T-helper 17 cell (primary cell): Measurements from ENCODE around the gene NHEJ1. TPM values are rescaled to one million over a fixed set of nuclear protein-coding genes. Genes with fewer than 3 reads are reported as not detected.
A peak's percentile ranks its signal among the peaks of the same experiment; 100 is the strongest.

ENCODE experiments used
- ATAC-seq: fragments of 150-1000 bp; cut with Tn5 transposase; 2 replicates; pipeline ENCODE4 v1.10.0; 2021; ENCODE audit warnings: mild to moderate bottlenecking, moderate library complexity
- DNase-seq, 3 donors: peaks; one replicate each; pipeline versions ENCODE4 v3.0.0 to v3.0.0-alpha.2; 2020 to 2021
- H3K9me3 ChIP-seq: one replicate; pipeline ENCODE4 v1.7.0; 2013; ENCODE audit warnings: low read length, mild to moderate bottlenecking; ENCODE audit not compliant: control insufficient read depth, poor library complexity, severe bottlenecking
- H3K27ac Mint-ChIP-seq: one replicate; pipeline ENCODE4 v1.8.0; 2022; ENCODE audit warnings: mild to moderate bottlenecking, moderate library complexity, mixed read lengths
- H3K27me3 Mint-ChIP-seq: one replicate; pipeline ENCODE4 v1.8.0; 2022; ENCODE audit warnings: mixed read lengths
- H3K36me3 Mint-ChIP-seq: one replicate; pipeline ENCODE4 v1.8.0; 2022; ENCODE audit warnings: low read depth, mixed read lengths
- H3K4me1 Mint-ChIP-seq: one replicate; pipeline ENCODE4 v1.8.0; 2022; ENCODE audit warnings: mild to moderate bottlenecking, mixed read lengths
- H3K4me3 Mint-ChIP-seq: one replicate; pipeline ENCODE4 v1.8.0; 2022; ENCODE audit warnings: mild to moderate bottlenecking, moderate library complexity, mixed read lengths
- total RNA-seq, 4 donors: library from RNA in 2 of 4; stranded (reverse) in 2 of 4; gene quantifications; one replicate each; pipeline ENCODE4 v1.2.3 and lab custom pipeline; 2022 to 2026

The NHEJ1 gene
- total RNA-seq, 2 donors from 2014 or later: 11.8 to 15.2 TPM

- Mint-ChIP-seq H3K4me1 (peaks cover 12% of the 10 kb centered on the region), H3K27ac (no peak overlapping the region), H3K36me3 (peaks cover 7% of the 10 kb centered on the region), H3K4me3 (no peak overlapping the region), H3K27me3 (no peaks in the 10 kb centered on the region)
- DNase-seq: no peak
- no peak for ATAC-seq
- H3K9me3 ChIP-seq: no peaks in the 10 kb centered on the region
Measured at GRCh38 chr2:219094171-219094570, 66.4 kb downstream of the NHEJ1 start.

DNA sequence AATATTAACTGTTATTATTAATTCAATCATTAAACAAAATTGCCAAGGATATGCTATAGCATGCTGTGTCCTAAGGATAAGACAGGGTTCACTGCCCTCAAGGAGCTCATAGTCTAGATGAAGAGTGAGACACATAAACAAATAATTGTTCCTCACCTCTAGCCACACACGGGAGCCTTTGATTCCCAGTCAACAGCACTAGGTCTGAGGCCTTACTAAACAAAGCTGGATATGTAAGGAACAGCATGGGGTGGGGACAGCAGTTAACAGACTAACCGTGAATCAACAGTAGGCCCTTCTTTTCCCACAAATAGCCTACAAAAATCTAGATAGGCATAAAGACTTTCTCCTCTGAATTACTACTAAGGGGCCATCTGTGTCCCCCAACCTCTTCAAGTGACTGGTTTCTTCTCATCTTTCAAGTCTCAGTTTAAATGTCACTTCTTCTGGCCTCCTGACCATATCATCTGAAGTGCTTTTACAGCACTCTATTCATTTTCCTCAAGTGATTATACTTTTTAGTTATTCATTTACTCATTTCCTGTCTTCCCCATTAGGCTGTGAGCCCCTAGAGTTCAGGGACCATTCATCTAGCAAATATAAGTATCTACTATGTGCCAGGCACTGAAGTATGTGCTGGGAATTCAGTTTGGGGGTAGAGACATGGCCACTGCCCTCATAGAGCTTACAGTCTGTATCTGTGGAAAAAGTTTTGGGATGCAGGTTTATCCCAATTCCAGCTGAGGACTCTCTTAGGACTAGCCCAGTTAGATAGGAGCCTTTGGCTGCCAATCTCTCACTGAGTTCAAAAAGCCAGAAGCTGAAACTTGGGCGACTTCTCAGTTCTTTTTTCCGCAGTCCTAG is 69.9 kb downstream of the NHEJ1 start:
- H3K9me3 ChIP-seq: no peaks in the 10 kb centered on the region
- ATAC-seq (no peak), DNase-seq (no peak)
- Mint-ChIP-seq H3K27me3 (no peaks in the 10 kb centered on the region), H3K36me3 (peaks cover 9% of the 10 kb centered on the region), H3K27ac (no peak overlapping the region), H3K4me3 (no peak overlapping the region), H3K4me1 (peaks cover 19% of the 10 kb centered on the region)

DNA sequence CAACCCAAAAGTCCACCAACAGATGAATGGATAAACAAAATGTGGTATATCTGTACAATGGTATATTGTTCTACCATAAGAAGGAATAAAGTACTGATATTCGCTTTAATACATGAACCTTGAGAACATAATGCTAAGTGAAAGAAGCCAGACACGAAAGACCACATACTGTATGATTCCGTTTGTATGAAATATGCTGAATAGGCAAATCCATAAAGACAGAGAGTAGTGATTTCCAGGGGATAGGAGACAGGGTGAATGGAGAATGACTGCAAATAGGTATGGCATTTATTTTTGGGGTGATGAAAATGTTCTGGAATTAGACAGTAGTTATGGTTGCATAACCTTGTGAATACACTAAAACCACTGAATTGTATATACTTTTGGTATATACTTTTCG is 71.3 kb downstream of the NHEJ1 start:
- peak overlapping the region; percentile 11 for H3K27ac Mint-ChIP-seq
- peaks cover 21% of the 10 kb centered on the region for H3K4me1 Mint-ChIP-seq
- no peaks in the 10 kb centered on the region for H3K27me3 Mint-ChIP-seq
- no peaks in the 10 kb centered on the region for H3K9me3 ChIP-seq
- ATAC-seq: no peak
- H3K4me3 Mint-ChIP-seq: no peak overlapping the region
- no peak for DNase-seq
- peaks cover 9% of the 10 kb centered on the region for H3K36me3 Mint-ChIP-seq

GRCh38 chr2:219087848-219088247 is 72.8 kb downstream of the NHEJ1 start:
- DNase-seq (no peak), ATAC-seq (no peak)
- no peak overlapping the region for H3K4me3 Mint-ChIP-seq
- H3K36me3 Mint-ChIP-seq: peaks cover 4% of the 10 kb centered on the region
- peaks cover 19% of the 10 kb centered on the region for H3K4me1 Mint-ChIP-seq
- no peaks in the 10 kb centered on the region for H3K27me3 Mint-ChIP-seq
- no peaks in the 10 kb centered on the region for H3K9me3 ChIP-seq
- H3K27ac Mint-ChIP-seq: peak overlapping the region; percentile 14

- no peaks in the 10 kb centered on the region for H3K9me3 ChIP-seq
- peaks cover 4% of the 10 kb centered on the region for H3K36me3 Mint-ChIP-seq
- no peaks in the 10 kb centered on the region for H3K27me3 Mint-ChIP-seq
- DNase-seq (no peak), ATAC-seq (no peak)
- H3K4me3 Mint-ChIP-seq: no peak overlapping the region
- peaks cover 19% of the 10 kb centered on the region for H3K4me1 Mint-ChIP-seq
- H3K27ac Mint-ChIP-seq: peak overlapping the region; percentile 14
Measured at GRCh38 chr2:219087361-219087760, 73.3 kb downstream of the NHEJ1 start.

DNA sequence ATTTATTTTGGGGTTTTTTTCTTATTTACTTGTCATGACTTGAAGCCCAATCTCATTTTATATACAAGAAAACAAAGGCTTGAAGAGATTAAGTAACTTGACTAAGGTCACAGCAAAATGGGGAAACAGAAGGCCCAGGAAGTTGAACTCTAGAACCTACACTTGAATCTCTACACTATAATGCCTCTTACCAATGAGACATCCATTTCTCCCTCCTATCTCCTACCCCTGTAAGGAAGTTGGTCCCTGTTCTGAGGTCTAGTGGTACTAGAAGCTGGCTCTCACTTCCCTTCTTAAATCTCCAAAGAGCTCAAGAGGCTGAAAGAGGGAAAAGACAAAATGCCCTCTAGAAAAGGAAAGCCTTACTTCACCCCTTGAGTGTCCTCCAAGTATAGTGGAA is 74.4 kb downstream of the NHEJ1 start:
- Mint-ChIP-seq H3K36me3 (peaks cover 4% of the 10 kb centered on the region), H3K4me3 (no peak overlapping the region), H3K27me3 (no peaks in the 10 kb centered on the region), H3K4me1 (peaks cover 19% of the 10 kb centered on the region), H3K27ac (no peak overlapping the region)
- no peaks in the 10 kb centered on the region for H3K9me3 ChIP-seq
- no peak for DNase-seq
- no peak for ATAC-seq

DNA sequence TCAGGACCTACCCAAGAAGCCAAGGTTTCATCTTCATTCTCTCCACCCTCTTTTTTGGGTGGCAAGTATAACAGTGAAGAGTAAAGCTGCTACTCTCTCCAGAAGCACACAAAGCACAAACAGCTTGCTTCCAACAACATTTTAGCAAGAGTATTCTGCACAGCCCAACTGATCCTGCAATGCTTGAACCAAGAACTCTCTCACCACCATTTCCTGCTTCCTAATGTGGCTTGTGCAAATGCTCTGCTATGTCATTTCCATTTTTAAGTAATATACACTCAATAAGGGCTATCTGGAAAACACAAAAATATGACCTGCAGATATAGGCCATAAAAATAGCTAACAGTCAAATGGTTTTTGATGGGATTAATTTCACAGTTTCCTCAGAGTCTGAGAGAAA is 75.8 kb downstream of the NHEJ1 start:
- no peaks in the 10 kb centered on the region for H3K9me3 ChIP-seq
- ATAC-seq (no peak), DNase-seq (no peak)
- H3K27me3 Mint-ChIP-seq: no peaks in the 10 kb centered on the region
- no peak overlapping the region for H3K4me3 Mint-ChIP-seq
- H3K27ac Mint-ChIP-seq: no peak overlapping the region
- peaks cover 21% of the 10 kb centered on the region for H3K4me1 Mint-ChIP-seq
- peaks cover 4% of the 10 kb centered on the region for H3K36me3 Mint-ChIP-seq

GRCh38 chr2:219082332-219082958 is 78.2 kb downstream of the NHEJ1 start:
- ATAC-seq (no peak), DNase-seq (no peak)
- no peaks in the 10 kb centered on the region for H3K27me3 Mint-ChIP-seq
- H3K4me1 Mint-ChIP-seq: peaks cover 17% of the 10 kb centered on the region
- no peaks in the 10 kb centered on the region for H3K9me3 ChIP-seq
- no peak overlapping the region for H3K4me3 Mint-ChIP-seq
- H3K27ac Mint-ChIP-seq: no peak overlapping the region
- H3K36me3 Mint-ChIP-seq: peaks cover under 1% of the 10 kb centered on the region

- Mint-ChIP-seq H3K27me3 (no peaks in the 10 kb centered on the region), H3K4me1 (peaks cover 15% of the 10 kb centered on the region), H3K4me3 (no peak overlapping the region), H3K27ac (no peak overlapping the region), H3K36me3 (peaks cover 3% of the 10 kb centered on the region)
- no peaks in the 10 kb centered on the region for H3K9me3 ChIP-seq
- ATAC-seq (no peak), DNase-seq (no peak)
Measured at GRCh38 chr2:219081701-219082331, 78.8 kb downstream of the NHEJ1 start.

GRCh38 chr2:219081096-219081495 is 79.5 kb downstream of the NHEJ1 start:
- peaks cover 11% of the 10 kb centered on the region for H3K4me1 Mint-ChIP-seq
- no peak for DNase-seq
- H3K36me3 Mint-ChIP-seq: peaks cover 3% of the 10 kb centered on the region
- no peak overlapping the region for H3K27ac Mint-ChIP-seq
- H3K27me3 Mint-ChIP-seq: no peaks in the 10 kb centered on the region
- ATAC-seq: no peak
- no peak overlapping the region for H3K4me3 Mint-ChIP-seq
- no peaks in the 10 kb centered on the region for H3K9me3 ChIP-seq

GRCh38 chr2:219079417-219079816 is 81.2 kb downstream of the NHEJ1 start:
- H3K36me3 Mint-ChIP-seq: peaks cover 3% of the 10 kb centered on the region
- no peak for ATAC-seq
- H3K27ac Mint-ChIP-seq: no peak overlapping the region
- peaks cover 2% of the 10 kb centered on the region for H3K4me1 Mint-ChIP-seq
- H3K4me3 Mint-ChIP-seq: no peak overlapping the region
- H3K9me3 ChIP-seq: no peaks in the 10 kb centered on the region
- DNase-seq: no peak
- H3K27me3 Mint-ChIP-seq: no peaks in the 10 kb centered on the region

DNA sequence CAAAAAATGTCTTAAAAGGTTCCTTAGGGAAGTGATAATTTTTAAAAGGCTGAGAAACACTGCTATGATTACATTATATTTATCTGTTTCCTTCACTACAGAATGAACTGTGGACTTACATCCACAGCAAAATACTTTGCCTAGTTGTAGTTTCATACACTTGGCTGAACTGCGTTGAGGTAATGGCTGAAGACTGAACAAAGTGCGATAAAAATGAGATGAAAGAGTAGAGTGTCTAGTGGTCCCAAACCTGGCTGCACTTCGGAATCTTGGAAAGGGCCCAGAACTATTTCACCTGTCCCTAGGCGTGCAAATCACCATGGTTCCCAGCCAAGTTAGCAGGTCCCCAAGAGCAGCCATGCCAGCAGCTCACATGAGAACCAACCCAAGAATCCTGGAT is 81.7 kb downstream of the NHEJ1 start:
- Mint-ChIP-seq H3K4me1 (peaks cover 2% of the 10 kb centered on the region), H3K27ac (no peak overlapping the region), H3K27me3 (no peaks in the 10 kb centered on the region), H3K36me3 (peaks cover 3% of the 10 kb centered on the region), H3K4me3 (no peak overlapping the region)
- DNase-seq: no peak
- H3K9me3 ChIP-seq: no peaks in the 10 kb centered on the region
- no peak for ATAC-seq

GRCh38 chr2:219078126-219078525 is 82.5 kb downstream of the NHEJ1 start:
- no peak for DNase-seq
- Mint-ChIP-seq H3K4me1 (peaks cover 2% of the 10 kb centered on the region), H3K27ac (no peak overlapping the region), H3K36me3 (peaks cover 3% of the 10 kb centered on the region), H3K27me3 (no peaks in the 10 kb centered on the region), H3K4me3 (no peak overlapping the region)
- no peaks in the 10 kb centered on the region for H3K9me3 ChIP-seq
- ATAC-seq: no peak
